T-helper 1 cell treated with Interleukin-12 subunit alpha and Interleukin-12 subunit beta and Interleukin-4 antibody, amounts not matched to agents 30 μg/mL and 1 μg/mL, for 36 hours (primary cell): Measurements from ENCODE around the gene ODR4.

Experiments used
- H3K27ac Mint-ChIP-seq: one replicate; pipeline ENCODE4 v1.8.0; 2021; ENCODE audit warnings: mild to moderate bottlenecking, mixed read lengths
- H3K27me3 Mint-ChIP-seq: one replicate; pipeline ENCODE4 v1.8.0; 2021; ENCODE audit warnings: low read depth, mixed read lengths
- H3K36me3 Mint-ChIP-seq: one replicate; pipeline ENCODE4 v1.8.0; 2021; ENCODE audit warnings: low read depth, mixed read lengths
- H3K4me1 Mint-ChIP-seq: one replicate; pipeline ENCODE4 v1.8.0; 2021; ENCODE audit warnings: low read depth, mixed read lengths
- H3K4me3 Mint-ChIP-seq: one replicate; pipeline ENCODE4 v1.8.0; 2021; ENCODE audit warnings: mild to moderate bottlenecking, moderate library complexity, mixed read lengths
- H3K9me3 Mint-ChIP-seq: one replicate; pipeline ENCODE4 v1.8.0; 2021; ENCODE audit warnings: mixed read lengths

Gene ODR4

GRCh38 chr1:186403632-186404031, 28.0 kb downstream of the ODR4 start:
- Mint-ChIP-seq H3K4me3 (no peak overlapping the region), H3K27ac (no peak overlapping the region), H3K9me3 (no peaks in the 10 kb centered on the region), H3K4me1 (peaks cover 7% of the 10 kb centered on the region), H3K36me3 (peaks cover 15% of the 10 kb centered on the region), H3K27me3 (no peaks in the 10 kb centered on the region)

- Mint-ChIP-seq H3K4me1 (peaks cover 7% of the 10 kb centered on the region), H3K9me3 (no peaks in the 10 kb centered on the region), H3K36me3 (peaks cover 15% of the 10 kb centered on the region), H3K27ac (peak overlapping the region; percentile 59), H3K4me3 (no peak overlapping the region), H3K27me3 (no peaks in the 10 kb centered on the region)
Measured at GRCh38 chr1:186404454-186405051, 28.9 kb downstream of the ODR4 start.

GRCh38 chr1:186409091-186409490, 33.5 kb downstream of the ODR4 start:
- Mint-ChIP-seq H3K4me1 (peaks cover 9% of the 10 kb centered on the region), H3K4me3 (no peak overlapping the region), H3K9me3 (no peaks in the 10 kb centered on the region), H3K36me3 (peaks cover 22% of the 10 kb centered on the region), H3K27me3 (no peaks in the 10 kb centered on the region), H3K27ac (no peak overlapping the region)

- peaks cover 12% of the 10 kb centered on the region for H3K36me3 Mint-ChIP-seq
- peaks cover 2% of the 10 kb centered on the region for H3K4me1 Mint-ChIP-seq
- H3K27ac Mint-ChIP-seq = no peak overlapping the region
- H3K4me3 Mint-ChIP-seq = no peak overlapping the region
- H3K27me3 Mint-ChIP-seq = no peaks in the 10 kb centered on the region
- no peaks in the 10 kb centered on the region for H3K9me3 Mint-ChIP-seq
Measured at GRCh38 chr1:186413319-186413718, 37.7 kb downstream of the ODR4 start.

- Mint-ChIP-seq H3K4me3 (no peak overlapping the region), H3K9me3 (no peaks in the 10 kb centered on the region), H3K4me1 (peaks cover 15% of the 10 kb centered on the region), H3K27ac (peak overlapping the region; percentile 7), H3K36me3 (peaks cover 16% of the 10 kb centered on the region), H3K27me3 (no peaks in the 10 kb centered on the region)
Measured at GRCh38 chr1:186418503-186418902, 42.9 kb downstream of the ODR4 start.

- peak overlapping the region; percentile 84 for H3K27ac Mint-ChIP-seq
- no peaks in the 10 kb centered on the region for H3K9me3 Mint-ChIP-seq
- H3K4me1 Mint-ChIP-seq = peaks cover 15% of the 10 kb centered on the region
- H3K4me3 Mint-ChIP-seq = peak overlapping the region; percentile 59
- H3K27me3 Mint-ChIP-seq = no peaks in the 10 kb centered on the region
- H3K36me3 Mint-ChIP-seq = peaks cover 19% of the 10 kb centered on the region
Measured at GRCh38 chr1:186420311-186420710, 44.7 kb downstream of the ODR4 start.

GRCh38 chr1:186420923-186421322, 45.3 kb downstream of the ODR4 start:
- no peaks in the 10 kb centered on the region for H3K27me3 Mint-ChIP-seq
- peak overlapping the region; percentile 59 for H3K4me3 Mint-ChIP-seq
- H3K36me3 Mint-ChIP-seq = peaks cover 21% of the 10 kb centered on the region
- peak overlapping the region; percentile 84 for H3K27ac Mint-ChIP-seq
- peaks cover 18% of the 10 kb centered on the region for H3K4me1 Mint-ChIP-seq
- H3K9me3 Mint-ChIP-seq = no peaks in the 10 kb centered on the region

- Mint-ChIP-seq H3K4me1 (peaks cover 20% of the 10 kb centered on the region), H3K27me3 (no peaks in the 10 kb centered on the region), H3K36me3 (peaks cover 27% of the 10 kb centered on the region), H3K27ac (peak overlapping the region; percentile 84), H3K4me3 (no peak overlapping the region), H3K9me3 (peaks cover 4% of the 10 kb centered on the region)
Measured at GRCh38 chr1:186421446-186421845, 45.8 kb downstream of the ODR4 start.

- no peak overlapping the region for H3K4me3 Mint-ChIP-seq
- H3K9me3 Mint-ChIP-seq = peaks cover 11% of the 10 kb centered on the region
- no peaks in the 10 kb centered on the region for H3K27me3 Mint-ChIP-seq
- H3K27ac Mint-ChIP-seq = no peak overlapping the region
- H3K36me3 Mint-ChIP-seq = peaks cover 30% of the 10 kb centered on the region
- peaks cover 20% of the 10 kb centered on the region for H3K4me1 Mint-ChIP-seq
Measured at GRCh38 chr1:186424539-186424938, 48.9 kb downstream of the ODR4 start.

- Mint-ChIP-seq H3K4me1 (peaks cover 9% of the 10 kb centered on the region), H3K4me3 (no peak overlapping the region), H3K9me3 (peaks cover 11% of the 10 kb centered on the region), H3K27ac (no peak overlapping the region), H3K27me3 (no peaks in the 10 kb centered on the region), H3K36me3 (peaks cover 30% of the 10 kb centered on the region)
Measured at GRCh38 chr1:186426118-186426517, 50.5 kb downstream of the ODR4 start.

- Mint-ChIP-seq H3K27me3 (no peaks in the 10 kb centered on the region), H3K4me1 (peaks cover 8% of the 10 kb centered on the region), H3K27ac (no peak overlapping the region), H3K9me3 (peaks cover 11% of the 10 kb centered on the region), H3K4me3 (no peak overlapping the region), H3K36me3 (peaks cover 30% of the 10 kb centered on the region)
Measured at GRCh38 chr1:186429017-186429416, 53.4 kb downstream of the ODR4 start.

- no peak overlapping the region for H3K4me3 Mint-ChIP-seq
- H3K27ac Mint-ChIP-seq = no peak overlapping the region
- peaks cover 5% of the 10 kb centered on the region for H3K36me3 Mint-ChIP-seq
- H3K9me3 Mint-ChIP-seq = no peaks in the 10 kb centered on the region
- no peaks in the 10 kb centered on the region for H3K27me3 Mint-ChIP-seq
- H3K4me1 Mint-ChIP-seq = peaks cover 6% of the 10 kb centered on the region
Measured at GRCh38 chr1:186435336-186435735, 59.7 kb downstream of the ODR4 start.

GRCh38 chr1:186438567-186438966, 62.9 kb downstream of the ODR4 start:
- H3K27me3 Mint-ChIP-seq = no peaks in the 10 kb centered on the region

GRCh38 chr1:186440584-186440983, 64.9 kb downstream of the ODR4 start:
- Mint-ChIP-seq H3K36me3 (peaks cover 8% of the 10 kb centered on the region), H3K27ac (no peak overlapping the region), H3K27me3 (no peaks in the 10 kb centered on the region), H3K9me3 (no peaks in the 10 kb centered on the region), H3K4me1 (peaks cover 12% of the 10 kb centered on the region), H3K4me3 (no peak overlapping the region)

More at GRCh38 chr1:186438567-186438966, 62.9 kb downstream of the ODR4 start:
- Mint-ChIP-seq H3K9me3 (no peaks in the 10 kb centered on the region), H3K4me3 (no peak overlapping the region), H3K27ac (no peak overlapping the region), H3K36me3 (peaks cover 8% of the 10 kb centered on the region), H3K4me1 (peaks cover 17% of the 10 kb centered on the region)

- H3K27ac Mint-ChIP-seq = no peak overlapping the region
- no peaks in the 10 kb centered on the region for H3K27me3 Mint-ChIP-seq
- H3K4me3 Mint-ChIP-seq = no peak overlapping the region
- H3K9me3 Mint-ChIP-seq = no peaks in the 10 kb centered on the region
- peaks cover 12% of the 10 kb centered on the region for H3K4me1 Mint-ChIP-seq
- H3K36me3 Mint-ChIP-seq = peaks cover 5% of the 10 kb centered on the region
Measured at GRCh38 chr1:186442651-186443375, 67.2 kb downstream of the ODR4 start.
